NCI-H774 (cell line): ENCODE results near the gene CCDC9.
A peak's percentile ranks its signal among the peaks of the same experiment; 100 is the strongest.

Experiments used
- DNase-seq: peaks from one replicate; lab custom pipeline; 2025; lab: John Stamatoyannopoulos, UW

Gene CCDC9

DNA sequence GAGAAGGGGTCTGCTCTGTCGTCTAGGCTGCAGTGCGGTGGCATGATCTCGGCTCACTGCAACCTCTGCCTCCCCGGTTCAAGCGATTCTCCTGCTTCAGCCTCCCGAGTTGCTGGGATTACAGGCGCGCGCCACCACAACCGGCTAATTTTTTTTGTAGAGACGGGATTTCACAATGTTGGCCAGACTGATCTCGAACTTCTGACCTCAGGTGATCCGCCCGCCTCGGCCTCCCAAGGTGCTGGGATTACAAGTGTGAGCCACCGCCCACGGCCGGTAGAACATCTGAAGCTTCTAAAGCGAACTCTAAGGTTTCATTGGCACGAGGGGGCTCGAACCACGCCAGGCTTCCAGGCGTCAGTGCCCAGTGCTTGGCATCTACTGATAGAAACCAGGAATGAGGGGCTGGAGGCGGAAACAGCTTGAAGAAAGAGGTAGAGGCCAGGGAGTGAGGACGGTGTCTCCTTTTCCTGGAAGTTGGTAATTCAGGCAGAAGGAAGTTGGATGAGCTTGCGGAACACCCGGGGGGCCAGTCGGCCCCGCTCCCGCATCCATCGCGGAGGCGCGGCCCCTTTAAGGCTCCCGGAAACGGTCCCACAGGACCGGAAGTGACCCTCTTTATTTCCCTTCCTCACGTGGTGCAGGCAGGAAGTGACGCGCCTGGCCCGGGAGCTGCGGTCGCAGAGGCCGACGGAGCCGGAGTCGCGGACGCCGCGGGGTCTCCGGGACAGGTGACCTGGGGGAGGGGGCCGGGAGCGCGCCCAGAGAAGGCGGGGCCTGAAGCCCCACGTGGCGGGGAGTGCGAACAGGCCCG is at the start of gene CCDC9:
TSS of gene CCDC9 (plus strand) at position 647 of the 814 bp plus-strand sequence. CDS start 1,876 bp downstream, outside the sequence.
- DNase-seq = peak; percentile 98

GRCh38 chr19:47209319-47210179 is 46.8 kb upstream of the CCDC9 start:
- DNase-seq = no peak

DNA sequence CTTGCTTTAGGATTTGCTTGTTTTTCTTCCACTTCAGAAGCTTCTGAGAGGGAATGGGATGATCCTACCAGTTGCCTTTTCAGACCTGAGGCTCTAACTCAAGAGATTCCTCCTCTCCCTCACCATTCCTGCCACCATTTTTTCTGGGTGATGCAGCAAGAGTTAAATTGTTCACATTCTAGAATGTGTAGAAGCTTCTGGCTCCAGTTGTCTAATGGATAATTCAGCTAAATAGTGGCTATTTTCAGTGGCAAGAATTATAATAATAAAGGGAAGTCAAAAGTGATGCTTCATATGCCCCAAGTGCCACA is 46.2 kb upstream of the CCDC9 start:
- no peak for DNase-seq

DNA sequence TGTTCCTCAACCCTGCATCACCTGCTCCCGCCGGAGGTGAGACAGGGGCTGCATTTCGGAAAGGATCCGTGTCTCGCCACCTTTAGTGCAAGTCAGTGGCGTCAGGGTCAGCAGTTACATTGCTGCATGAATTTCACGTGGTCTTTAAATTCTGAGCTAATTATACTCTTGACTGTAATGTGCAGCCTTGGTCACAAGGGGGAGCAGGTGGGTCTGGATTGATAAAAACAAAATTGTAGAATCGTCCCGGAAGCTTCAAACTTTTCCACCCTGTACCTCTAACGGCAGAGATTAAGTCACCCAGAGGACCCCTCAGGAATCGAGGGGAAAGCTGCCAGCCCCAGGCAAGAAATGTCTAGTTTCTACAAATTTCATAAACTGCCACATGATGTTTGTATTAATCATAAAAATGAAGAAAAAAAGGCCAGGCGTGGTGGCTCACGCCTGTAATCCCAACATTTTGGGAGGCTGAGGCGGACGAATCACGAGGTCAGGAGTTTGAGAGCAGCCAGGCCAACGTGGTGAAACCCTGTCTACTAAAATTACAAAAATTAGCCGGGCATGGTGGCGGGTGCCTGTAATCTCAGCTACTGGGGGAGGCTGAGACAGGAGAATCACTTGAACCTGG is 45.5 kb upstream of the CCDC9 start:
- DNase-seq = peak; percentile 22

DNA sequence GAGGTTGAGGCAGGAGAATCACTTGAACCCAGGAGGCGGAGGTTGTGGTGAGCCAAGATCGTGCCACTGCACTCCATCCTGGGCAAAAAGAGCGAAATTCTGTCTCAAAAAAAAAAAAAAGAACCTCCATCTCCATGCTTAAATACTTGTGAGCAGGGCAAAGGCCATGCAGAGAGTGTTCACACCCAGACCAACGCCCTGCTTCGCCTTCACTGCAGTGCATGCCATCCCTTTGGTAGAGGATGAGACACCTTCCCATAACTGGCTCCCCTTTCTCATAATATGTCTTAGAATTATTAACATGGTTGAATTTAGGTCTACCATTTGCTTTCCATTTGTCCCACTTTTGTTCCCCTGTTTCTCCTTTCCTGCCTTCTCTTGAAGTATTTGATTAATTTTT is 40.7 kb upstream of the CCDC9 start:
- no peak for DNase-seq

DNA sequence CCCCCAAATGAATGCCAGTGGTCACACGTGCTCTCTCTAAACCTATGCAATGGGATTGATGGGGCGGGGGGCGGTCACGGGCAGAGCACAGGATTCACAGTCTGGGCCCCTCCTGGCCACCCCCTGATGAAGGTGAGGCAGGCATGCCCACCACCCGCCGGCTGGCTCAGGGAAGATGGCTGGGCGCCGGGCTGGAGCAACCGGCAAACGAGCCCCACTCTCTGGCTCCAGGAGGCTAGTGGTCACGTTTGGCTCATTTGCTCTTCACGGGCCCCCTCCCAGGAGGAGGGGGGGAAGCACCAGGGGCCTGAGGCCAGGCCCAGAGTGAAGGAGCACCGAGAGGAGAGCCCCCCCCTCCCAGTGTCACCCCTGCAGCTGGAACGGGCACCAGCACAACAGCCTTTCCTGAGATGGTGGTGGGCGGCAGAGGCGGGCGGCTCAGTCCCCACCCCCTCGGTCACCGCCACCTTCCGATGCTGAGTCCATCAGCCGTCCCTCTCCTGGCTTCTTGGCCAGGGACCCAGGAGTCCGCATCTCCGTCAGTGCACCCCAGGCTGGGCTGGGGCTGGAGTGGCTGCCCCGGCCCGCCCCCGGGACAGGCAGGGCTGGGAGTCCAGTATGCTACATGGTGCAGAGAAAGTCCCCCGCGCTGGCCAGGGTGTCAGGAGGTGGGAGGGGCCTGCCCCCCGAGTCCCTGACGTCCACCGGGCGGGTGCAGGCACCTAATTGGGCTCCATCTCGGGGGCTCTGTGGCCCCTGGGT is 35.1 kb upstream of the CCDC9 start:
- DNase-seq = no peak

DNA sequence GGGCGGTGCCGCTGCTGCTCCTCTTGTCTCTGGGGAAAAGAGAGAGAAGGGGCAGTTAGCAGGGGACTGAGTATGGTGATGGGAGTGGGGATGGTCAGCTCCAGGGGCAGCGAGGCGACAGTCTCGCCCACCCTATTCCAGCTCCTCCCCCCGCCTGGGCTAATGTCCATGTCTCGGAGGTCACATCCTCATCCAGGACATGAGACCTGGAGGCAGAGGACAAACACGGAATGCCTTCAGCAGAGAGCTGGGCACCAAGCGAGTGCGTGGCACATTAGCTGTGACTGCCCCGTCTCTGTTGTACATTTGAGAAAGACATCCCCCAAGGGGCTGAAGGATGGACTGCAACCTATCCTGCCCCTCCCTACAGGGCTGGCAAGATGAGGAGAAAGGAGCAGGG is 34.4 kb upstream of the CCDC9 start:
- DNase-seq = no peak

DNA sequence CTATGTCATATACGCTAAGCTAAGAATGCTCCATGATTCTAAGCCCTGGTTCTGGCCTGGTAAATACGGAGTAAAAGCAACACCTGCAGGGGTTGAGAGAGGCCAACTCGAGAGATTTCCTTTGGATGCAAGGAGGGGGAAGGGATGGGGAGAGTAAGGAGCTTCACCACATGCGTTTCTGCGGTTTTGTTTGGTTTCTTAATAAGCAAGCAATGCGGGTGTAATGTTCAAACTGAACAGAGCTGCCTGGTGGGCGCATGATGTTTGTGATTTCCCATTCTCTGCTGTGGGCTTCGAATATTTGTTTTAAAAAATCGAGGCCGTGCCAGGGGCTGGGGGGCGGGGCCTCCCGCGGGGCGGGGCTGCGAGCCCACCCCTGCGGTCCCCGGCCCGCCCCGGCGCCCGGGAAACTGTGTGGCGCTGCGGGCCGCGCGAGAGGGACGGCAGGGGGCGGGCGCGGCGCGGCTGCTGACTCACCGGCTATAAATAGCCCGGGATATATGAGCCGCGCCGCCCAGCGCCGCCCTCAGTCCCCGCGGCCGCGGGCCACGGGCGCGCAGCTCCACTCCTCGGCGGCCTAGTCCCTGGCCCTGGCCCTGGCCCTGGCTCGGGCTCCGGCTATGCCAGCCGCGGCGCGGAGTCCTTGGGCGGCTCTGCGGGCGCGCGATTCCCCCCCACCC is 30.4 kb upstream of the CCDC9 start:
- DNase-seq = peak; percentile 86

DNA sequence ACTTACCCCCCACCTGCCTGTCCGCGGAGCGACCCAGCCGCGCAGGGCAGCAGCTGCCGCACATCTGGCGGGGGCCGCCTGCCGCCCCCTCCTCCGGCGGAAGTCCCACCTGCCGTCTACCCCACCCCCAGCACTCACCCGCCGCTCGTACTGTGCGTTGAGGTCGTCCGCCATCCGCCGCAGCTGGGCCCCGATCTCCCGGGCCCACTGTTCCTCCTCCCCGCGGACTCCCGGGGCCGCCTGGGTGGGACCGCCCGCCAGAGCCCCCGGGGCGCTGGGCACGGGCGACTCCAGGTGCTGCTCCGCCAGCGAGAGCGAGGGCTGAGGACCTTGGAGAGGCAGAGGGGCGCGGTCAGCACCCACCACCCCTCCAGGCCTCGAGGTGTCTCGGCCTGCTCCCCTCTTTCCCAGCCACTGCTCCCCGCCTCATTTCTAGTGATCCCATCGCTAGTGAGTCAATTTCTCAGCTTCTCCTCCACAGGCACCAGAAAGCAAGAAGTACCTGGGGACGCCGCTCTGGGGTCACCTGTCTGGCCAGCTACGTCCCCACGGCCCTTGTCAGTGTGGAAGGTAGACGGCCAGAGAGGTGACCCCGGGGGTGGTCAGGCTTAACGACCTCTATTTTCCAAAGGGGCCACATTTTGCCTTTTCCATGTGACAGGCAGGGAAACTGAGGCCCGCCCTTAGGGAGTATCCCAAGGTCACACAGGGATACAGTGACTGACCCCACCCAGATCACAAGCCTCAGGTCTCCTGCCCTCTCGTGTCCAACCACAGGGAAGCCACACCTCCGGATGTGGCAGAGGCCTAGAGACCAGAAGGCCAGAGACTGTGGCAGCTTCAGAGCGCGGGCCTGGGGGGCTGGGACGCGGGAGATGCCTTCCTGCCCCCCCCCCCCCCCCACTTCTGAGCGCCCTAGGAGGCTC is 29.6 kb upstream of the CCDC9 start:
- DNase-seq = peak; percentile 40

- peak; percentile 20 for DNase-seq
These were observed 28.8 kb upstream of the CCDC9 start for GRCh38 chr19:47227352-47228167.

DNA sequence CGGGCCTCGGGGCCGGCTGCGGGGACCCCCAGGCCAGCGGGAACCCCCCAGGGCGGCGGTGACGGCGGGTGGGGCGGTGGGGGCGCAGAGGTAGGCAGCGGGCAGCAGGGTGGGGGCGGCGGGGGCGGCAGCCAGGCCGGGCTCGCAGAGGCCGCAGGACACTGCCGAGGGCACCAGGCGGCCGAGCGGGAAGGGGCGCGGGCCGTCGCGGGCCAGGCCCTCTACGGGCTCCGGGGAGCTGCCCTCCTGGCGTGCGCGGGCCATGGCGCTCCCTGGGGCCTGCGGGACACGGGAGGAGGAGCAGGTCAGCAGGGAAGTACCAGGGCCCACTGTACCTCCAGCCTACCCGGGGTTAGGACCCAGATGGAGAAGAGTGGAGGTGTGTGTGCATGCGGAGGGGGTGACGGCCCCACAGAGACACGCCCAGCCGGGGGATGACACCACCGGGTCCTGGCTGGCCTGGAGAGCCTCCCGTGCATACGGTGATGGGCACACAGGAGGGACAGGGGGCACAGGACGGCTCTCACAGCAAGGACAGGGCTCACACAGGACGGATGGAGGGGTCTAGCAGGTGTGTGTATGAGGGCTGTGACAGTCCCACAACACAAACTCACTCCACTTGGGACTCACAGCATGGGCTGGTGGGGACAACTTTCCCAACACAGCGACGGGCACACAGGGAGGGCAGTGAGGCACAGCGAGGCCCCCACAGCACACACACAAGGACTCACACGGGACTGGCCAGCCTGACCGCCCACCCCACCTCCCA is 28.0 kb upstream of the CCDC9 start:
- no peak for DNase-seq

GRCh38 chr19:47228937-47229675 is 27.2 kb upstream of the CCDC9 start:
- no peak for DNase-seq

DNA sequence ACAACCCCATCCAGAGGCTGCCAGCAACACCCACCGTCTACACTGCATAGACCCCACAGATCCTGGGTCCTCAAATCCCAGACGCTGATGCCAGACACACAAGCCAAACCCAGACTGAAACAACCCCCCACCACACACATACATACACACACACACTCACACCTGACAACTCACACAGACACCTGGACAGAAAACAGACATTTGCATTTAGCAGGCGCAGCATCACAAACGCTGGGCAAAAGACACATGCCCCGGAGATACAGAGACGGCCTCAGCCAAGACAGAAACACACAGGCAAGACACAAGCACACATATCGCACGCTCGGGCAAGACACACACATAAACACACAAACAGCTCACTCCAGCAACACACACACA is 26.7 kb upstream of the CCDC9 start:
- no peak for DNase-seq

- DNase-seq = peak; percentile 28
These were observed 26.0 kb upstream of the CCDC9 start for GRCh38 chr19:47230054-47230920.

DNA sequence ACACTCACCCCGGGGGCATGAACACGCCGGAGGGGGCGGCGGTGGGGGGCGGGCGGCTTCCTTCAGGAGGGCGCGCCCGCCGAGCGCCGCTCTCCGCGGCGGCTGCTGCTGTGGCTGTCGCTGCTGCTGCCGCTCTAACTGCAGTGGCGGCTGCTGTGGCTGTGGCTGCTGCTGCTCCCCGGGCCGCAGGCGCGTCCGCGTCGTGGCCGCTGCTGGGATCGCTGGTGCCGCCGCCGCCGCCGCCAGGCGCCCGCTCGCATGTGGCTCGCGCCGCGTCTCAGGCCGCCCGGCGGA is 25.5 kb upstream of the CCDC9 start, which contains the start of gene BBC3:
TSS of gene BBC3 (minus strand) at position 279 of the 294 bp plus-strand sequence. CDS start 2,768 bp downstream, outside the sequence.
- no peak for DNase-seq

GRCh38 chr19:47231215-47232054 is 24.9 kb upstream of the CCDC9 start:
- DNase-seq = peak; percentile 62
